Naive thymus-derived CD4-positive, alpha-beta T cell (primary cell): ENCODE data around the gene PRR18. TPM values are rescaled to one million over a fixed set of nuclear protein-coding genes. Genes with fewer than 3 reads are reported as not detected.

Source experiments
- ATAC-seq: fragments of 150-1000 bp; cut with Tn5 transposase; 2 replicates; pipeline ENCODE4 v1.10.0; 2021; ENCODE audit warnings: mild to moderate bottlenecking, moderate library complexity
- CTCF ChIA-PET: fragments of 350-600 bp; sonication (Branson Sonifier 250); formaldehyde crosslinking; loops from one replicate; lab custom pipeline; 2021; ENCODE audit warnings: antibody characterized with exemption; lab: Charles Lee
- POLR2A ChIA-PET: fragments of 350-600 bp; sonication (Branson Sonifier 250); formaldehyde crosslinking; loops from one replicate; lab custom pipeline; 2021; ENCODE audit warnings: antibody characterized with exemption, inconsistent platforms; lab: Charles Lee
- DNase-seq, 9 donors: peaks; one replicate each; pipeline versions ENCODE4 v3.0.0 to v3.0.0-alpha.2; 2020 to 2022; ENCODE audit warnings: mixed read lengths in 1 of 9
- H3K27ac ChIP-seq: one replicate; pipeline ENCODE4 v1.7.0; 2013; ENCODE audit warnings: mild to moderate bottlenecking, low read depth, low read length, moderate library complexity
- H3K27me3 ChIP-seq, 2 donors: one replicate each; pipeline ENCODE4 v1.7.0; 2013; ENCODE audit warnings: low read length in 2 of 2, mild to moderate bottlenecking in 2 of 2, moderate library complexity in 2 of 2; ENCODE audit not compliant: control insufficient read depth in 2 of 2, insufficient read depth in 2 of 2
- H3K36me3 ChIP-seq, 3 experiments: 1 replicate in 2 of 3; 2 replicates in 1 of 3; pipeline ENCODE4 v1.7.0; 2013; ENCODE audit warnings: low read length in 3 of 3, mild to moderate bottlenecking in 3 of 3, moderate library complexity in 1 of 3; ENCODE audit not compliant: insufficient read depth in 3 of 3, control insufficient read depth in 2 of 3
- H3K4me1 ChIP-seq, 2 donors: one replicate each; pipeline ENCODE4 v1.7.0; 2013; ENCODE audit warnings: low read length in 2 of 2, mild to moderate bottlenecking in 2 of 2, moderate library complexity in 1 of 2; ENCODE audit not compliant: control insufficient read depth in 2 of 2, insufficient read depth in 2 of 2
- H3K4me3 ChIP-seq: 2 replicates; pipeline ENCODE4 v1.7.0; 2013; ENCODE audit warnings: mild to moderate bottlenecking, low read length
- H3K9me3 ChIP-seq, 3 experiments: 1 replicate in 2 of 3; 2 replicates in 1 of 3; pipeline ENCODE4 v1.7.0; 2013; ENCODE audit warnings: low read length in 3 of 3; ENCODE audit not compliant: control insufficient read depth in 2 of 3
- H3K27ac Mint-ChIP-seq, 9 donors: one replicate each; pipeline ENCODE4 v1.8.0; 2020 to 2022; ENCODE audit warnings: mixed read lengths in 9 of 9, mild to moderate bottlenecking in 8 of 9, moderate library complexity in 5 of 9, inconsistent platforms in 2 of 9
- H3K27me3 Mint-ChIP-seq, 5 donors: one replicate each; pipeline ENCODE4 v1.8.0; 2021 to 2022; ENCODE audit warnings: mixed read lengths in 5 of 5, mild to moderate bottlenecking in 1 of 5
- H3K36me3 Mint-ChIP-seq, 5 donors: one replicate each; pipeline ENCODE4 v1.8.0; 2020 to 2022; ENCODE audit warnings: mixed read lengths in 5 of 5, mild to moderate bottlenecking in 3 of 5, inconsistent platforms in 1 of 5
- H3K4me1 Mint-ChIP-seq, 7 donors: one replicate each; pipeline ENCODE4 v1.8.0; 2020 to 2022; ENCODE audit warnings: mixed read lengths in 7 of 7, mild to moderate bottlenecking in 3 of 7, inconsistent platforms in 1 of 7
- H3K4me3 Mint-ChIP-seq, 10 donors: one replicate each; pipeline ENCODE4 v1.8.0; 2020 to 2022; ENCODE audit warnings: mild to moderate bottlenecking in 10 of 10, mixed read lengths in 10 of 10, moderate library complexity in 6 of 10, inconsistent platforms in 2 of 10
- H3K9me3 Mint-ChIP-seq, 11 donors: one replicate each; pipeline ENCODE4 v1.8.0; 2020 to 2022; ENCODE audit warnings: mixed read lengths in 11 of 11, mild to moderate bottlenecking in 4 of 11, inconsistent platforms in 1 of 11, moderate library complexity in 1 of 11
- intact Hi-C, 2 donors: fragments of 100-400 bp; cut with micrococcal nuclease; formaldehyde crosslinking; loops; one replicate each; pipeline ENCODE4 v1.15.1; 2023
- polyA plus RNA-seq, 2 donors: library from polyadenylated mRNA; unstranded; fragments of 300-500 nt; fragmentation: Illumina TruSeq; gene quantifications; one replicate each; pipeline ENCODE4 v1.2.3, GENCODE V29; 2021
- total RNA-seq, 6 experiments: library from RNA in 5 of 6; stranded (reverse) in 5 of 6; gene quantifications; 1 replicate in 5 of 6; 2 replicates in 1 of 6; pipeline ENCODE4 v1.2.3 and lab custom pipeline; 2021 to 2026

Gene PRR18
- total and polyA plus RNA-seq, 7 experiments from 2014 or later: not detected

GRCh38 chr6:166318227-166318626 is 10.0 kb upstream of the PRR18 start:
- ATAC-seq (no peak), DNase-seq (no peak)
- H3K36me3 Mint-ChIP-seq: peaks cover 0 to 8% (median 4%) of the 10 kb centered on the region in 5 donors
- H3K9me3 Mint-ChIP-seq: no peaks in the 10 kb centered on the region
- Histone ChIP-seq H3K4me3 (no peak overlapping the region), H3K4me1 (no peaks in the 10 kb centered on the region), H3K27ac (no peak overlapping the region), H3K9me3 (no peaks in the 10 kb centered on the region), H3K27me3 (no peaks in the 10 kb centered on the region), H3K36me3 (peaks cover 0 to 13% (median 6%) of the 10 kb centered on the region in 3 experiments)
- H3K27me3 Mint-ChIP-seq: peaks cover 0 to 6% (median 0%) of the 10 kb centered on the region in 5 donors
- ChIA-PET CTCF (interaction anchor here (2.1 kb wide), 1 partner anchor 83 kb away, joined by 12 read pairs; no protein-coding TSS in a partner anchor), POLR2A (no interaction called here)
- H3K4me3 Mint-ChIP-seq: no peak overlapping the region
- peaks cover 0 to 4% (median 0%) of the 10 kb centered on the region in 7 donors for H3K4me1 Mint-ChIP-seq
- no peak overlapping the region for H3K27ac Mint-ChIP-seq
- intact Hi-C loops: no loop called here

- H3K9me3 ChIP-seq: no peaks in the 10 kb centered on the region
- ATAC-seq (no peak), DNase-seq (no peak)
- H3K4me1 ChIP-seq: no peaks in the 10 kb centered on the region
- no peak overlapping the region for H3K4me3 ChIP-seq
- H3K27ac ChIP-seq: no peak overlapping the region
- Mint-ChIP-seq H3K27ac (peak overlapping the region in 1 of 9 donors; percentile 36), H3K4me1 (peaks cover 0 to 4% (median 0%) of the 10 kb centered on the region in 7 donors), H3K4me3 (no peak overlapping the region), H3K9me3 (no peaks in the 10 kb centered on the region), H3K27me3 (peaks cover 0 to 11% (median 0%) of the 10 kb centered on the region in 5 donors), H3K36me3 (peaks cover 0 to 3% (median 0%) of the 10 kb centered on the region in 5 donors)
- peaks cover 0 to 8% (median 0%) of the 10 kb centered on the region in 3 experiments for H3K36me3 ChIP-seq
- ChIA-PET CTCF (interaction anchor here (2.1 kb wide), 1 partner anchor 83 kb away, joined by 12 read pairs; no protein-coding TSS in a partner anchor), POLR2A (no interaction called here)
- no peaks in the 10 kb centered on the region for H3K27me3 ChIP-seq
- intact Hi-C loops: no loop called here
Measured at GRCh38 chr6:166317261-166318212, 9.3 kb upstream of the PRR18 start.

GRCh38 chr6:166315436-166315835 is 7.2 kb upstream of the PRR18 start:
- H3K4me3 ChIP-seq: no peak overlapping the region
- peaks cover 0 to 22% (median 0%) of the 10 kb centered on the region in 5 donors for H3K27me3 Mint-ChIP-seq
- ChIA-PET POLR2A (no interaction called here), CTCF (no interaction called here)
- H3K4me1 Mint-ChIP-seq: peaks cover 0 to 4% (median 0%) of the 10 kb centered on the region in 7 donors
- no peaks in the 10 kb centered on the region for H3K9me3 Mint-ChIP-seq
- no peaks in the 10 kb centered on the region for H3K27me3 ChIP-seq
- no peak overlapping the region for H3K27ac Mint-ChIP-seq
- intact Hi-C loops: no loop called here
- DNase-seq (no peak), ATAC-seq (no peak)
- H3K9me3 ChIP-seq: no peaks in the 10 kb centered on the region
- H3K36me3 ChIP-seq: no peaks in the 10 kb centered on the region
- no peaks in the 10 kb centered on the region for H3K4me1 ChIP-seq
- H3K27ac ChIP-seq: no peak overlapping the region
- peaks cover 0 to 1% (median 0%) of the 10 kb centered on the region in 5 donors for H3K36me3 Mint-ChIP-seq
- no peak overlapping the region for H3K4me3 Mint-ChIP-seq

- Histone ChIP-seq H3K4me1 (no peaks in the 10 kb centered on the region), H3K9me3 (no peaks in the 10 kb centered on the region), H3K27me3 (no peaks in the 10 kb centered on the region), H3K4me3 (no peak overlapping the region), H3K36me3 (no peaks in the 10 kb centered on the region), H3K27ac (no peak overlapping the region)
- peaks cover 4 to 32% (median 9%) of the 10 kb centered on the region in 5 donors for H3K27me3 Mint-ChIP-seq
- no peaks in the 10 kb centered on the region for H3K9me3 Mint-ChIP-seq
- CTCF ChIA-PET: interaction anchor here (0.6 to 2.9 kb wide), 6 partner anchors 40 to 90 kb away, joined by 3 to 28 read pairs (median 8); no protein-coding TSS in a partner anchor
- no peak overlapping the region for H3K4me3 Mint-ChIP-seq
- DNase-seq (no peak), ATAC-seq (no peak)
- H3K4me1 Mint-ChIP-seq: peaks cover 0 to 4% (median 0%) of the 10 kb centered on the region in 7 donors
- no peak overlapping the region for H3K27ac Mint-ChIP-seq
- POLR2A ChIA-PET: interaction anchor here (0.6 kb wide), 1 partner anchor 11 kb away, joined by 3 read pairs; no protein-coding TSS in a partner anchor
- intact Hi-C loops: no loop called here
- peaks cover 0 to 1% (median 0%) of the 10 kb centered on the region in 5 donors for H3K36me3 Mint-ChIP-seq
Measured at GRCh38 chr6:166314454-166314853, 6.3 kb upstream of the PRR18 start.

- ATAC-seq (peak; percentile 98), DNase-seq (peak in 5 of 9 donors; percentile 28 to 55 (median 36))
- H3K4me3 Mint-ChIP-seq: no peak overlapping the region
- H3K9me3 ChIP-seq: no peaks in the 10 kb centered on the region
- ChIA-PET POLR2A (interaction anchor here (0.6 to 1.1 kb wide), 2 partner anchors 12 to 24 kb away, joined by 3 read pairs; no protein-coding TSS in a partner anchor), CTCF (interaction anchor here (0.6 to 2.9 kb wide), 13 partner anchors 9 to 211 kb away, joined by 3 to 28 read pairs (median 4); no protein-coding TSS in a partner anchor)
- H3K36me3 ChIP-seq: no peaks in the 10 kb centered on the region
- H3K4me1 Mint-ChIP-seq: peaks cover 0 to 4% (median 0%) of the 10 kb centered on the region in 7 donors
- H3K36me3 Mint-ChIP-seq: no peaks in the 10 kb centered on the region
- no peak overlapping the region for H3K27ac ChIP-seq
- no peaks in the 10 kb centered on the region for H3K9me3 Mint-ChIP-seq
- peaks cover 0 to under 1% of the 10 kb centered on the region in 2 donors for H3K27me3 ChIP-seq
- peaks cover 13 to 42% (median 18%) of the 10 kb centered on the region in 5 donors for H3K27me3 Mint-ChIP-seq
- H3K4me3 ChIP-seq: no peak overlapping the region
- intact Hi-C loops: loop anchor here (1.0 to 2.0 kb wide), 5 partner anchors 69 to 199 kb away; partner anchors contain the start of gene MPC1 (in 1 of the 2)
- H3K4me1 ChIP-seq: no peaks in the 10 kb centered on the region
- H3K27ac Mint-ChIP-seq: no peak overlapping the region
Measured at GRCh38 chr6:166313255-166314070, 5.3 kb upstream of the PRR18 start.

- Mint-ChIP-seq H3K36me3 (no peaks in the 10 kb centered on the region), H3K4me1 (peaks cover 0 to 4% (median 0%) of the 10 kb centered on the region in 7 donors), H3K9me3 (no peaks in the 10 kb centered on the region), H3K27me3 (peaks cover 13 to 43% (median 18%) of the 10 kb centered on the region in 5 donors), H3K27ac (no peak overlapping the region), H3K4me3 (no peak overlapping the region)
- Histone ChIP-seq H3K4me1 (no peaks in the 10 kb centered on the region), H3K36me3 (no peaks in the 10 kb centered on the region), H3K27ac (no peak overlapping the region), H3K9me3 (no peaks in the 10 kb centered on the region), H3K27me3 (peaks cover 0 to 4% of the 10 kb centered on the region in 2 donors), H3K4me3 (no peak overlapping the region)
- no peak for DNase-seq
- POLR2A ChIA-PET: interaction anchor here (1.1 kb wide), 1 partner anchor 24 kb away, joined by 3 read pairs; no protein-coding TSS in a partner anchor
- intact Hi-C loops: loop anchor here (1.0 to 2.0 kb wide), 5 partner anchors 69 to 200 kb away; partner anchors contain the start of gene MPC1 (in 1 of the 2)
- CTCF ChIA-PET: interaction anchor here (0.7 to 2.9 kb wide), 10 partner anchors 10 to 212 kb away, joined by 3 to 28 read pairs (median 4); no protein-coding TSS in a partner anchor
- ATAC-seq: no peak
Measured at GRCh38 chr6:166312832-166313231, 4.6 kb upstream of the PRR18 start.
